Adrenal gland (tissue), 5 donors: Measurements from ENCODE around the gene SEPTIN2.

Source experiments
- CTCF ChIP-seq, 6 experiments: fragments of 450-650 bp in 4 of 6; fragments of 200-600 bp in 2 of 6; sonication (generic) in 1 of 6; IDR thresholded peaks; 1 replicate in 5 of 6; 2 replicates in 1 of 6; pipeline versions ENCODE4 v1.5.1 to v1.8.0; 2016 to 2021; ENCODE audit warnings: antibody characterized with exemption in 6 of 6, mild to moderate bottlenecking in 2 of 6, moderate library complexity in 1 of 6
- POLR2A ChIP-seq, 2 donors: fragments of 450-650 bp; IDR thresholded peaks; one replicate each; pipeline ENCODE4 v1.6.1; 2017; ENCODE audit warnings: antibody characterized with exemption in 2 of 2, mild to moderate bottlenecking in 2 of 2, moderate library complexity in 1 of 2
- donor health status: DM: no; HTN: no; CAD: no.

- no peak for TF ChIP-seq CTCF (IDR thresholded peaks at IDR 0.05)
- TF ChIP-seq POLR2A (IDR thresholded peaks at IDR 0.05), result no peak
Measured at GRCh38 chr2:241269707-241270520, 45.8 kb upstream of the SEPTIN2 start.
